ENCODE measurements around the gene SCAF4.

- no peak for TF ChIP-seq CTCF (IDR thresholded peaks at IDR 0.05; ENCODE audit: borderline replicate concordance, extremely low read depth, low read length, poor library complexity, severe bottlenecking)
- no peak for TF ChIP-seq EZH2 (IDR thresholded peaks at IDR 0.05; ENCODE audit: borderline replicate concordance, low read depth, low read length, severe bottlenecking)
Observed at GRCh38 chr21:31622397-31622796, 109.5 kb downstream of the SCAF4 start.
